ENCODE data around the gene ASTN2.

Gene ASTN2

GRCh38 chr9:117116084-117116483 is 298.8 kb downstream of the ASTN2 start:
- no peak for DNase-seq (ENCODE audit: low read depth)

GRCh38 chr9:117114768-117115167 is 300.1 kb downstream of the ASTN2 start:
- no peak for DNase-seq (ENCODE audit: low read depth)

- no peak for DNase-seq (ENCODE audit: low read depth)
Measured at GRCh38 chr9:117104716-117105495, 310.0 kb downstream of the ASTN2 start.

GRCh38 chr9:117104206-117104605 is 310.7 kb downstream of the ASTN2 start:
- DNase-seq (ENCODE audit: low read depth), result no peak

- no peak for DNase-seq (ENCODE audit: low read depth)
Measured at GRCh38 chr9:117103438-117104110, 311.3 kb downstream of the ASTN2 start.

- no peak for DNase-seq (ENCODE audit: low read depth)
Measured at GRCh38 chr9:117101008-117101407, 313.8 kb downstream of the ASTN2 start.

- DNase-seq (ENCODE audit: low read depth), result no peak
Measured at GRCh38 chr9:117098331-117098730, 316.5 kb downstream of the ASTN2 start.

- DNase-seq (ENCODE audit: low read depth), result no peak
Measured at GRCh38 chr9:117097761-117098160, 317.1 kb downstream of the ASTN2 start.

- DNase-seq (ENCODE audit: low read depth), result no peak
Measured at GRCh38 chr9:117096138-117096537, 318.7 kb downstream of the ASTN2 start.

GRCh38 chr9:117095081-117095480 is 319.8 kb downstream of the ASTN2 start:
- DNase-seq (ENCODE audit: low read depth), result no peak

- DNase-seq (ENCODE audit: low read depth), result no peak
Measured at GRCh38 chr9:117093891-117094844, 320.7 kb downstream of the ASTN2 start.

- no peak for DNase-seq (ENCODE audit: low read depth)
Measured at GRCh38 chr9:117092582-117092981, 322.3 kb downstream of the ASTN2 start.

- DNase-seq (ENCODE audit: low read depth), result no peak
Measured at GRCh38 chr9:117091529-117091928, 323.3 kb downstream of the ASTN2 start.

- no peak for DNase-seq (ENCODE audit: low read depth)
Measured at GRCh38 chr9:117088786-117089185, 326.1 kb downstream of the ASTN2 start.

GRCh38 chr9:117088140-117088539 is 326.7 kb downstream of the ASTN2 start:
- DNase-seq (ENCODE audit: low read depth), result no peak

GRCh38 chr9:117084221-117084620 is 330.6 kb downstream of the ASTN2 start:
- DNase-seq (ENCODE audit: low read depth), result no peak

GRCh38 chr9:117083559-117083958 is 331.3 kb downstream of the ASTN2 start:
- DNase-seq (ENCODE audit: low read depth), result no peak

- no peak for DNase-seq (ENCODE audit: low read depth)
Measured at GRCh38 chr9:117081641-117082317, 333.1 kb downstream of the ASTN2 start.

GRCh38 chr9:117080765-117081390 is 334.0 kb downstream of the ASTN2 start:
- no peak for DNase-seq (ENCODE audit: low read depth)

- DNase-seq (ENCODE audit: low read depth), result no peak
Measured at GRCh38 chr9:117076571-117077290, 338.1 kb downstream of the ASTN2 start.

- no peak for DNase-seq (ENCODE audit: low read depth)
Measured at GRCh38 chr9:117075636-117076035, 339.2 kb downstream of the ASTN2 start.

All from activated T-helper 1 cell treated with Interleukin-2 at 50 U/mL for 16 hours (primary cell).